ENCODE data around the gene MSI2.

Gene MSI2

GRCh38 chr17:57406131-57406980 is 150.0 kb downstream of the MSI2 start:
- no peaks in the 10 kb centered on the region for H3K27me3 ChIP-seq (ENCODE audit: control insufficient read depth, insufficient read depth, low read length)
- H3K9me3 ChIP-seq (ENCODE audit: control insufficient read depth, low read depth, low read length): no peaks in the 10 kb centered on the region
- H3K27ac ChIP-seq (ENCODE audit: low read length): peak overlapping the region; percentile 49
- no peak overlapping the region for H3K4me3 ChIP-seq (ENCODE audit: low read length)
- peak overlapping the region; percentile 3 for H3K9ac ChIP-seq (ENCODE audit: low read length)
- H3K36me3 ChIP-seq (ENCODE audit: control insufficient read depth, low read depth, low read length): peaks cover 3% of the 10 kb centered on the region
- peaks cover 44% of the 10 kb centered on the region for H3K4me1 ChIP-seq (ENCODE audit: control insufficient read depth, low read depth, low read length)

- Histone ChIP-seq H3K4me3 (ENCODE audit: low read length) (no peak overlapping the region), H3K36me3 (ENCODE audit: control insufficient read depth, low read depth, low read length) (peaks cover 3% of the 10 kb centered on the region), H3K9me3 (ENCODE audit: control insufficient read depth, low read depth, low read length) (no peaks in the 10 kb centered on the region), H3K27ac (ENCODE audit: low read length) (peak overlapping the region; percentile 49), H3K4me1 (ENCODE audit: control insufficient read depth, low read depth, low read length) (peaks cover 44% of the 10 kb centered on the region), H3K27me3 (ENCODE audit: control insufficient read depth, insufficient read depth, low read length) (no peaks in the 10 kb centered on the region), H3K9ac (ENCODE audit: low read length) (peak overlapping the region; percentile 3)
These were observed 150.6 kb downstream of the MSI2 start for GRCh38 chr17:57406981-57407286.

- Histone ChIP-seq H3K4me3 (ENCODE audit: low read length) (peak overlapping the region; percentile 6), H3K9ac (ENCODE audit: low read length) (peak overlapping the region; percentile 3), H3K4me1 (ENCODE audit: control insufficient read depth, low read depth, low read length) (peaks cover 44% of the 10 kb centered on the region)
These were observed 151.2 kb downstream of the MSI2 start for GRCh38 chr17:57407287-57408070.

GRCh38 chr17:57408071-57408811 is 151.9 kb downstream of the MSI2 start:
- Histone ChIP-seq H3K9ac (ENCODE audit: low read length) (peak overlapping the region; percentile 33), H3K9me3 (ENCODE audit: control insufficient read depth, low read depth, low read length) (no peaks in the 10 kb centered on the region), H3K4me3 (ENCODE audit: low read length) (peak overlapping the region; percentile 6), H3K36me3 (ENCODE audit: control insufficient read depth, low read depth, low read length) (peaks cover 3% of the 10 kb centered on the region), H3K27ac (ENCODE audit: low read length) (no peak overlapping the region), H3K4me1 (ENCODE audit: control insufficient read depth, low read depth, low read length) (peaks cover 44% of the 10 kb centered on the region), H3K27me3 (ENCODE audit: control insufficient read depth, insufficient read depth, low read length) (no peaks in the 10 kb centered on the region)

More at GRCh38 chr17:57407287-57408070, 151.2 kb downstream of the MSI2 start:
- Histone ChIP-seq H3K27me3 (ENCODE audit: control insufficient read depth, insufficient read depth, low read length) (no peaks in the 10 kb centered on the region), H3K9me3 (ENCODE audit: control insufficient read depth, low read depth, low read length) (no peaks in the 10 kb centered on the region), H3K36me3 (ENCODE audit: control insufficient read depth, low read depth, low read length) (peaks cover 3% of the 10 kb centered on the region), H3K27ac (ENCODE audit: low read length) (peak overlapping the region; percentile 49)

- no peak overlapping the region for H3K9ac ChIP-seq (ENCODE audit: low read length)
- no peaks in the 10 kb centered on the region for H3K27me3 ChIP-seq (ENCODE audit: control insufficient read depth, insufficient read depth, low read length)
- no peak overlapping the region for H3K4me3 ChIP-seq (ENCODE audit: low read length)
- H3K27ac ChIP-seq (ENCODE audit: low read length): no peak overlapping the region
- no peaks in the 10 kb centered on the region for H3K9me3 ChIP-seq (ENCODE audit: control insufficient read depth, low read depth, low read length)
- no peaks in the 10 kb centered on the region for H3K36me3 ChIP-seq (ENCODE audit: control insufficient read depth, low read depth, low read length)
- peaks cover 44% of the 10 kb centered on the region for H3K4me1 ChIP-seq (ENCODE audit: control insufficient read depth, low read depth, low read length)
These were observed 153.8 kb downstream of the MSI2 start for GRCh38 chr17:57410169-57410568.

- H3K9me3 ChIP-seq (ENCODE audit: control insufficient read depth, low read depth, low read length): no peaks in the 10 kb centered on the region
- peaks cover 22% of the 10 kb centered on the region for H3K4me1 ChIP-seq (ENCODE audit: control insufficient read depth, low read depth, low read length)
- no peaks in the 10 kb centered on the region for H3K36me3 ChIP-seq (ENCODE audit: control insufficient read depth, low read depth, low read length)
- no peak overlapping the region for H3K4me3 ChIP-seq (ENCODE audit: low read length)
- no peak overlapping the region for H3K9ac ChIP-seq (ENCODE audit: low read length)
- no peak overlapping the region for H3K27ac ChIP-seq (ENCODE audit: low read length)
- H3K27me3 ChIP-seq (ENCODE audit: control insufficient read depth, insufficient read depth, low read length): no peaks in the 10 kb centered on the region
These were observed 156.3 kb downstream of the MSI2 start for GRCh38 chr17:57412520-57413096.

GRCh38 chr17:57413848-57414651 is 157.7 kb downstream of the MSI2 start:
- Histone ChIP-seq H3K36me3 (ENCODE audit: control insufficient read depth, low read depth, low read length) (no peaks in the 10 kb centered on the region), H3K4me3 (ENCODE audit: low read length) (no peak overlapping the region), H3K27ac (ENCODE audit: low read length) (no peak overlapping the region), H3K9ac (ENCODE audit: low read length) (no peak overlapping the region), H3K27me3 (ENCODE audit: control insufficient read depth, insufficient read depth, low read length) (no peaks in the 10 kb centered on the region), H3K9me3 (ENCODE audit: control insufficient read depth, low read depth, low read length) (no peaks in the 10 kb centered on the region), H3K4me1 (ENCODE audit: control insufficient read depth, low read depth, low read length) (peaks cover 9% of the 10 kb centered on the region)

- Histone ChIP-seq H3K9ac (ENCODE audit: low read length) (no peak overlapping the region), H3K27me3 (ENCODE audit: control insufficient read depth, insufficient read depth, low read length) (no peaks in the 10 kb centered on the region), H3K4me3 (ENCODE audit: low read length) (no peak overlapping the region), H3K4me1 (ENCODE audit: control insufficient read depth, low read depth, low read length) (no peaks in the 10 kb centered on the region), H3K27ac (ENCODE audit: low read length) (no peak overlapping the region), H3K9me3 (ENCODE audit: control insufficient read depth, low read depth, low read length) (no peaks in the 10 kb centered on the region), H3K36me3 (ENCODE audit: control insufficient read depth, low read depth, low read length) (no peaks in the 10 kb centered on the region)
These were observed 159.5 kb downstream of the MSI2 start for GRCh38 chr17:57415751-57416207.

- no peak overlapping the region for H3K9ac ChIP-seq (ENCODE audit: low read length)
- no peak overlapping the region for H3K4me3 ChIP-seq (ENCODE audit: low read length)
- no peaks in the 10 kb centered on the region for H3K36me3 ChIP-seq (ENCODE audit: control insufficient read depth, low read depth, low read length)
- no peak overlapping the region for H3K27ac ChIP-seq (ENCODE audit: low read length)
- no peaks in the 10 kb centered on the region for H3K27me3 ChIP-seq (ENCODE audit: control insufficient read depth, insufficient read depth, low read length)
- no peaks in the 10 kb centered on the region for H3K4me1 ChIP-seq (ENCODE audit: control insufficient read depth, low read depth, low read length)
- H3K9me3 ChIP-seq (ENCODE audit: control insufficient read depth, low read depth, low read length): no peaks in the 10 kb centered on the region
These were observed 160.0 kb downstream of the MSI2 start for GRCh38 chr17:57416369-57416768.

- Histone ChIP-seq H3K9ac (ENCODE audit: low read length) (no peak overlapping the region), H3K36me3 (ENCODE audit: control insufficient read depth, low read depth, low read length) (no peaks in the 10 kb centered on the region)
These were observed 161.6 kb downstream of the MSI2 start for GRCh38 chr17:57417956-57418355.

More at GRCh38 chr17:57417956-57418355, 161.6 kb downstream of the MSI2 start:
- no peaks in the 10 kb centered on the region for H3K27me3 ChIP-seq (ENCODE audit: control insufficient read depth, insufficient read depth, low read length)
- H3K4me3 ChIP-seq (ENCODE audit: low read length): no peak overlapping the region
- no peaks in the 10 kb centered on the region for H3K4me1 ChIP-seq (ENCODE audit: control insufficient read depth, low read depth, low read length)
- no peak overlapping the region for H3K27ac ChIP-seq (ENCODE audit: low read length)
- no peaks in the 10 kb centered on the region for H3K9me3 ChIP-seq (ENCODE audit: control insufficient read depth, low read depth, low read length)

All from iPS-18a (cell line).